HEK293 (cell line): ENCODE measurements around the gene SSTR3.
A peak's percentile ranks its signal among the peaks of the same experiment; 100 is the strongest.

Experiments
- CTCF ChIA-PET: fragments of 350-600 bp; formaldehyde crosslinking; extraction: SDS; loops from one replicate; lab custom pipeline; 2021; ENCODE audit warnings: antibody characterized with exemption; lab: Yijun Ruan, JAX
- POLR2A ChIA-PET: fragments of 300-600 bp; formaldehyde crosslinking; extraction: SDS; loops from one replicate; lab custom pipeline; 2020; ENCODE audit warnings: antibody characterized with exemption, inconsistent platforms; lab: Yijun Ruan, JAX
- H3K27ac ChIP-seq: fragments of 200-500 bp; sonication (Bioruptor generic); 2 replicates; pipeline ENCODE4 v1.5.1; 2014; ENCODE audit warnings: low read depth, low read length, control low read depth, inconsistent platforms; ENCODE audit errors: extremely low read depth
- H3K36me3 ChIP-seq, 2 experiments: fragments of 200-500 bp in 1 of 2; sonication (Bioruptor generic) in 1 of 2; 1 replicate in 1 of 2; 2 replicates in 1 of 2; pipeline ENCODE4 v1.5.1; 2014 to 2017; ENCODE audit warnings: inconsistent platforms in 2 of 2, low read length in 2 of 2; ENCODE audit not compliant: control insufficient read depth in 2 of 2, insufficient read depth in 1 of 2
- H3K4me1 ChIP-seq: fragments of 200-500 bp; sonication (Bioruptor generic); 2 replicates; pipeline ENCODE4 v1.5.1; 2014; ENCODE audit warnings: mild to moderate bottlenecking, low read length, inconsistent platforms; ENCODE audit not compliant: control insufficient read depth, insufficient read depth
- H3K4me3 ChIP-seq: 2 replicates; pipeline ENCODE4 v1.5.1; 2011; ENCODE audit warnings: low read depth, mild to moderate bottlenecking, control low read depth, low read length, moderate library complexity
- H3K9me3 ChIP-seq: fragments of 200-500 bp; sonication (Bioruptor generic); 2 replicates; pipeline ENCODE4 v1.5.1; 2014; ENCODE audit warnings: low read depth, low read length, inconsistent platforms; ENCODE audit not compliant: control insufficient read depth, insufficient read depth
- EGR2 ChIP-seq: fragments of 450-650 bp; formaldehyde crosslinking; IDR thresholded peaks from 2 replicates; pipeline ENCODE4 v1.5.1; 2016; ENCODE audit warnings: low read depth, missing biosample characterization, missing genetic modification characterization
- IKZF3 ChIP-seq: fragments of 450-650 bp; IDR thresholded peaks from 2 replicates; pipeline ENCODE4 v1.5.0; 2018; ENCODE audit warnings: missing biosample characterization, mild to moderate bottlenecking, missing genetic modification characterization, moderate library complexity
- KLF1 ChIP-seq: fragments of 450-650 bp; formaldehyde crosslinking; IDR thresholded peaks from 2 replicates; pipeline ENCODE4 v1.5.1; 2016; ENCODE audit warnings: missing biosample characterization, missing genetic modification characterization
- PATZ1 ChIP-seq: fragments of 450-650 bp; formaldehyde crosslinking; IDR thresholded peaks from 2 replicates; pipeline ENCODE4 v1.5.1; 2016; ENCODE audit warnings: missing biosample characterization, missing genetic modification characterization
- SCRT2 ChIP-seq: fragments of 450-650 bp; formaldehyde crosslinking; IDR thresholded peaks from 2 replicates; pipeline ENCODE4 v1.5.1; 2016; ENCODE audit warnings: missing biosample characterization, missing genetic modification characterization
- SP2 ChIP-seq: fragments of 450-650 bp; formaldehyde crosslinking; IDR thresholded peaks from 2 replicates; pipeline ENCODE4 v1.5.1; 2016; ENCODE audit warnings: missing biosample characterization, missing genetic modification characterization
- SP3 ChIP-seq: fragments of 450-650 bp; formaldehyde crosslinking; IDR thresholded peaks from 2 replicates; pipeline ENCODE4 v1.5.1; 2016; ENCODE audit warnings: missing biosample characterization, missing genetic modification characterization
- WT1 ChIP-seq: fragments of 450-650 bp; formaldehyde crosslinking; IDR thresholded peaks from 2 replicates; pipeline ENCODE4 v1.5.1; 2016; ENCODE audit warnings: missing biosample characterization, missing genetic modification characterization
- ZBTB11 ChIP-seq: fragments of 450-650 bp; formaldehyde crosslinking; conservative IDR thresholded peaks from 2 replicates; pipeline ENCODE4 v1.5.1; 2016; ENCODE audit warnings: low read depth, missing biosample characterization, missing genetic modification characterization
- ZBTB17 ChIP-seq: fragments of 450-650 bp; formaldehyde crosslinking; IDR thresholded peaks from 2 replicates; pipeline ENCODE4 v1.5.1; 2016; ENCODE audit warnings: missing biosample characterization, missing genetic modification characterization
- ZFHX2 ChIP-seq: fragments of 450-650 bp; formaldehyde crosslinking; conservative IDR thresholded peaks from 2 replicates; pipeline ENCODE4 v1.5.1; 2016; ENCODE audit warnings: missing biosample characterization, missing genetic modification characterization
- ZIC2 ChIP-seq: fragments of 450-650 bp; formaldehyde crosslinking; IDR thresholded peaks from 2 replicates; pipeline ENCODE4 v1.5.1; 2016; ENCODE audit warnings: missing biosample characterization, missing genetic modification characterization
- ZNF10 ChIP-seq: fragments of 450-650 bp; formaldehyde crosslinking; IDR thresholded peaks from 2 replicates; pipeline ENCODE4 v1.5.1; 2017; ENCODE audit warnings: missing biosample characterization, missing genetic modification characterization
- ZNF341 ChIP-seq: fragments of 450-650 bp; formaldehyde crosslinking; IDR thresholded peaks from 2 replicates; pipeline ENCODE4; 2016; ENCODE audit warnings: low read depth, missing biosample characterization, missing genetic modification characterization
- ZNF366 ChIP-seq: fragments of 450-650 bp; formaldehyde crosslinking; conservative IDR thresholded peaks from 2 replicates; pipeline ENCODE4 v1.5.1; 2016; ENCODE audit warnings: missing biosample characterization, missing genetic modification characterization
- ZNF398 ChIP-seq: fragments of 450-650 bp; formaldehyde crosslinking; IDR thresholded peaks from 2 replicates; pipeline ENCODE4 v1.5.1; 2017; ENCODE audit warnings: missing biosample characterization, missing genetic modification characterization
- ZNF404 ChIP-seq: fragments of 450-650 bp; formaldehyde crosslinking; IDR thresholded peaks from 2 replicates; pipeline ENCODE4 v1.5.1; 2017; ENCODE audit warnings: missing biosample characterization, missing genetic modification characterization
- ZNF488 ChIP-seq: fragments of 450-650 bp; formaldehyde crosslinking; IDR thresholded peaks from 2 replicates; pipeline ENCODE4 v1.5.1; 2016; ENCODE audit warnings: missing biosample characterization, missing genetic modification characterization
- ZNF544 ChIP-seq: fragments of 450-650 bp; formaldehyde crosslinking; IDR thresholded peaks from 2 replicates; pipeline ENCODE4 v1.5.0; 2017; ENCODE audit warnings: missing biosample characterization, missing genetic modification characterization
- ZNF548 ChIP-seq: fragments of 450-650 bp; formaldehyde crosslinking; IDR thresholded peaks from 2 replicates; pipeline ENCODE4 v1.5.1; 2016; ENCODE audit warnings: missing biosample characterization, missing genetic modification characterization
- ZNF580 ChIP-seq: fragments of 450-650 bp; formaldehyde crosslinking; IDR thresholded peaks from 2 replicates; pipeline ENCODE4 v1.5.1; 2016; ENCODE audit warnings: missing biosample characterization, missing genetic modification characterization
- ZNF600 ChIP-seq: fragments of 450-650 bp; formaldehyde crosslinking; IDR thresholded peaks from 2 replicates; pipeline ENCODE4 v1.5.1; 2016; ENCODE audit warnings: missing biosample characterization, missing genetic modification characterization

Gene SSTR3

GRCh38 chr22:37188901-37189466 is 23.3 kb downstream of the SSTR3 start:
- TF ChIP-seq ZNF544 (tag by site-specific recombination): no peak
- TF ChIP-seq ZNF580: no peak
- TF ChIP-seq, all 188 proteins: peak for 0
- POLR2A ChIA-PET: interaction anchor here (2.2 kb wide), 1 partner anchor 11 kb away, joined by 8 read pairs; no protein-coding TSS in a partner anchor
- H3K36me3 ChIP-seq: no peaks in the 10 kb centered on the region
- H3K4me1 ChIP-seq: peaks cover 3% of the 10 kb centered on the region; the same call in 1 of the 2 replicates
- H3K27ac ChIP-seq: no peak overlapping the region
- CTCF ChIA-PET: interaction anchor here (1.1 to 1.6 kb wide), 2 partner anchors 9 to 116 kb away, joined by 3 to 9 read pairs; no protein-coding TSS in a partner anchor
- H3K4me3 ChIP-seq: no peak overlapping the region
- no peaks in the 10 kb centered on the region for H3K9me3 ChIP-seq

DNA sequence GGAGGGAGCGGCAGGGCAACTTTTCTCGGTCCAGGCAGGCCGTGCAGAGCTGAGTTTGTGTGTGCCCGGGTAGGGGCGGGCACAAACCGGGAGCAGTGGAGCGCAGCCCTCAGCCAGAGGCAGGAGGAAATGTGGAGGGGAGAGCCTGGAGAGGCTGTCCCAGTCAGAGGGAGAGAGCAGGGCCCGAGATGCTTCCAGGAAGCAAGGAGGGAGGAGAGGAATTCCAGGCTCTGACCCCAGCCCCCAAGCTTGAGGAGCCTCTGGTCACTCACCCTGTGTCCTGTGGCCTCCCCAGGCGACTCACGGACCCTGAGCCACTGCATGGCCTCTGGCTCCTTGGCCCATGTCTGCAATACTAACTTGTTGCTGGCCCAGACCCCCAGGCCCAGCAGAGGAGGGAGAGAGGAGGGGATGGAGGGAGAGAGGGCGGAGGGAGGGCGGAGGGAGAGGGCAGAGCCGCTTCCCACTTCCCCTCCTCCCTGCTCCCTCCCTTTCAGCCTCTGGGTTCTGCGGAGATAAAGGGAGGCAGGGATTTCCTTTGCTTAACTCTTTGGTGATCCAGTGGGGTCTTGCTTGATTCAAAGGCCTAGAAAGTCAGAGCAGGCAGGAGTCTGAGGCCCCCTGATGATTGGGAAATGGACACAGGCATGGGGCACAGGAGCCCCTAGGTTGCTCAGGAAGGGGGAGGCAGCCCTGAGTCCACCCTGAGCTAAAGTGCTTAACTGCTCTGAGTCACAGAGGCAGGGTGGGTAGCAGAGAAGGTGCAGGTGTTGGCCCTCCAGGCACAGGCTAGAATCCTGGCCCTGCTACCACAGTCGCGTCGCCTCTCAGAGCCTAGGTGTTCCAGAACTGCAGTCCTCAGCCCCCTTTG is 24.2 kb downstream of the SSTR3 start, which contains the start of gene C1QTNF6:
Gene C1QTNF6, minus strand, starts transcription at position 357 of the 871 bp plus-strand sequence. Its CDS starts 34 bp downstream, at position 323.
- POLR2A ChIA-PET: interaction anchor here (0.9 to 2.2 kb wide), 3 partner anchors 10 to 137 kb away, joined by 3 to 10 read pairs (median 8); no protein-coding TSS in a partner anchor
- Histone ChIP-seq H3K9me3 (no peaks in the 10 kb centered on the region), H3K36me3 (no peaks in the 10 kb centered on the region), H3K4me1 (peaks cover 3% of the 10 kb centered on the region; the same call in 1 of the 2 replicates)
- CTCF ChIA-PET: interaction anchor here (0.7 to 1.2 kb wide), 2 partner anchors 11 to 13 kb away, joined by 3 to 6 read pairs; no protein-coding TSS in a partner anchor
- TF ChIP-seq ZNF548 (no peak), WT1 (tag by site-specific recombination) (peak; percentile 76), ZIC2 (peak; percentile 78), ZFHX2 (tag by site-specific recombination) (peak; percentile 72), ZNF488 (tag by site-specific recombination) (no peak), ZBTB11 (tag by site-specific recombination) (no peak), SP2 (tag by site-specific recombination) (peak; percentile 50), SP3 (tag by site-specific recombination) (peak; percentile 57; the same call in 1 of the 2 replicates), ZNF366 (peak; percentile 25; the same call in 1 of the 2 replicates), ZNF398 (peak; percentile 93), KLF1 (tag by site-specific recombination) (peak; percentile 85), ZNF600 (0 out of 2 replicates have a peak, but pooled peaks have one; percentile 43), ZNF10 (tag by site-specific recombination) (no peak), ZNF404 (no peak), SCRT2 (tag by site-specific recombination) (peak; percentile 74), PATZ1 (tag by site-specific recombination) (0 out of 2 replicates have a peak, but pooled peaks have one; percentile 11), IKZF3 (0 out of 2 replicates have a peak, but pooled peaks have one; percentile 28), ZNF341 (peak; percentile 92), ZBTB17 (peak; percentile 88), EGR2 (peak; percentile 77)
- TF ChIP-seq, all 188 proteins: peak for 15
- no peak within 1 kb of the TSS for H3K27ac ChIP-seq
- no peak within 1 kb of the TSS for H3K4me3 ChIP-seq
